Loucy (cell line): ENCODE measurements around the gene SLC25A10.

Experiments used
- CTCF ChIP-seq: fragments of 200-600 bp; sonication (generic); conservative IDR thresholded peaks from 2 replicates; pipeline ENCODE4 v1.5.1; 2014; ENCODE audit warnings: mild to moderate bottlenecking, antibody characterized with exemption, low read length
- EZH2phosphoT487 ChIP-seq: fragments of 200-600 bp; IDR thresholded peaks from 2 replicates; pipeline ENCODE4 v1.6.1; 2018; ENCODE audit warnings: antibody characterized with exemption, mild to moderate bottlenecking, moderate library complexity, borderline replicate concordance

- TF ChIP-seq CTCF (no peak), EZH2phosphoT487 (no peak)
Measured at GRCh38 chr17:81688616-81689015, 23.5 kb upstream of the SLC25A10 start.
